MM.1S (cell line): Measurements from ENCODE around the gene MCM9.

Experiments
- CTCF ChIP-seq: fragments of 300-600 bp; sonication (generic); IDR thresholded peaks from 2 replicates; pipeline ENCODE4 v1.5.1; 2016; ENCODE audit warnings: antibody characterized with exemption, low read length, mixed read lengths
- EZH2 ChIP-seq: fragments of 300-600 bp; sonication (generic); optimal IDR thresholded peaks from 2 replicates; pipeline ENCODE3; 2017; ENCODE audit warnings: low read depth, mild to moderate bottlenecking, antibody characterized with exemption, low read length, mixed read lengths
- EZH2phosphoT487 ChIP-seq: fragments of 300-600 bp; sonication (generic); IDR thresholded peaks from 2 replicates; pipeline ENCODE4 v1.6.1; 2018; ENCODE audit warnings: antibody characterized with exemption, low read length

- TF ChIP-seq CTCF = no peak
- TF ChIP-seq EZH2phosphoT487 = no peak
- no peak for TF ChIP-seq EZH2
Measured at GRCh38 chr6:118812970-118813369, 122.0 kb downstream of the MCM9 start.
